H1 (cell line): ENCODE data around the gene EPB42. TPM values are rescaled to one million over a fixed set of nuclear protein-coding genes. Genes with fewer than 3 reads are reported as not detected.

Source experiments
- CTCF ChIA-PET: fragments of 300-600 bp; sonication (Branson Sonifier 250); formaldehyde crosslinking; loops from one replicate; lab custom pipeline; 2021; ENCODE audit not compliant: partially characterized antibody; lab: Charles Lee
- POLR2A ChIA-PET: fragments of 300-600 bp; sonication (Branson Sonifier 250); formaldehyde crosslinking; loops from one replicate; lab custom pipeline; 2021; ENCODE audit warnings: inconsistent platforms; ENCODE audit not compliant: partially characterized antibody; lab: Charles Lee
- DNase-seq, 2 experiments: peaks; one replicate each; pipeline versions ENCODE4 v3.0.0 to v3.0.0-alpha.2; 2010 to 2022; ENCODE audit warnings: low spot score in 2 of 2, low read depth in 1 of 2, mixed read lengths in 1 of 2
- FAIRE-seq: peaks from 2 replicates; lab custom pipeline; 2011; peaks lifted over from hg19 to GRCh38; lab: Jason Lieb, UNC
- H2AFZ ChIP-seq: 2 replicates; pipeline ENCODE4 v1.8.1; 2012; ENCODE audit warnings: low read length, inconsistent platforms
- H2AK5ac ChIP-seq: 2 replicates; pipeline ENCODE4 v1.6.1; 2013; ENCODE audit warnings: low read depth, low read length
- H2BK120ac ChIP-seq: replicated peaks from 2 replicates; pipeline ENCODE3; 2013; ENCODE audit warnings: low read depth, low read length, inconsistent platforms
- H2BK12ac ChIP-seq: 2 replicates; pipeline ENCODE4 v1.6.1; 2013; ENCODE audit warnings: low read depth, low read length
- H2BK15ac ChIP-seq: 2 replicates; pipeline ENCODE4 v1.6.1; 2013; ENCODE audit warnings: low read length
- H2BK20ac ChIP-seq: 2 replicates; pipeline ENCODE4 v1.6.1; 2013; ENCODE audit warnings: low read length
- H2BK5ac ChIP-seq: 2 replicates; pipeline ENCODE4 v1.6.1; 2013; ENCODE audit warnings: low read depth, low read length
- H3K14ac ChIP-seq: 2 replicates; pipeline ENCODE4 v1.6.1; 2013; ENCODE audit warnings: inconsistent platforms; ENCODE audit not compliant: insufficient read length
- H3K18ac ChIP-seq: 2 replicates; pipeline ENCODE4 v1.6.1; 2013; ENCODE audit warnings: low read length; ENCODE audit errors: extremely low read depth
- H3K23ac ChIP-seq: 2 replicates; pipeline ENCODE4 v1.6.1; 2013; ENCODE audit warnings: inconsistent platforms; ENCODE audit not compliant: insufficient read length
- H3K23me2 ChIP-seq: 2 replicates; pipeline ENCODE4 v1.6.1; 2013; ENCODE audit warnings: low read depth, low read length
- H3K27ac ChIP-seq: 2 replicates; pipeline ENCODE4 v1.6.1; 2011; ENCODE audit warnings: low read depth, low read length, inconsistent platforms
- H3K27me3 ChIP-seq, 4 experiments: replicated peaks in 1 of 4; 1 replicate in 1 of 4; 2 replicates in 3 of 4; pipeline versions ENCODE4 v1.6.1 to v1.8.1; 2011 to 2013; ENCODE audit warnings: low read length in 3 of 4, mild to moderate bottlenecking in 3 of 4, inconsistent platforms in 2 of 4, mixed read lengths in 2 of 4, moderate library complexity in 1 of 4; ENCODE audit not compliant: control insufficient read depth in 3 of 4, insufficient read depth in 3 of 4; ENCODE audit errors: extremely low read depth in 1 of 4
- H3K36me3 ChIP-seq, 4 experiments: 2 replicates each; pipeline versions ENCODE4 v1.6.1 to v1.8.1; 2011 to 2013; ENCODE audit warnings: mild to moderate bottlenecking in 4 of 4, low read length in 3 of 4, moderate library complexity in 2 of 4, control low read depth in 1 of 4, inconsistent platforms in 1 of 4; ENCODE audit not compliant: insufficient read depth in 4 of 4, control insufficient read depth in 2 of 4
- H3K4ac ChIP-seq: replicated peaks from 2 replicates; pipeline ENCODE3; 2013; ENCODE audit warnings: low read length, low read depth, mixed read lengths, inconsistent platforms; ENCODE audit not compliant: insufficient read length
- H3K4me1 ChIP-seq, 4 experiments: replicated peaks in 1 of 4; 1 replicate in 1 of 4; 2 replicates in 3 of 4; pipeline versions ENCODE4 v1.6.1 to v1.8.1; 2011 to 2013; ENCODE audit warnings: low read length in 3 of 4, inconsistent platforms in 2 of 4, mixed read lengths in 1 of 4; ENCODE audit not compliant: insufficient read depth in 4 of 4, control insufficient read depth in 3 of 4
- H3K4me2 ChIP-seq, 2 experiments: 2 replicates each; pipeline versions ENCODE4 v1.6.1 to v1.8.1; 2011 to 2013; ENCODE audit warnings: low read depth in 2 of 2, low read length in 2 of 2, control low read depth in 1 of 2, inconsistent platforms in 1 of 2, mild to moderate bottlenecking in 1 of 2; ENCODE audit not compliant: insufficient read depth in 1 of 2
- H3K4me3 ChIP-seq, 4 experiments: fragments of 200-600, 300-600 bp in 1 of 4; sonication (generic), shearing (Covaris generic), sonication (Bioruptor Twin) in 1 of 4; 2 replicates each; pipeline versions ENCODE4 v1.5.1 to v1.8.1; 2011 to 2016; ENCODE audit warnings: low read length in 4 of 4, low read depth in 3 of 4, control low read depth in 2 of 4, inconsistent platforms in 2 of 4, mild to moderate bottlenecking in 2 of 4, mixed read lengths in 1 of 4, moderate library complexity in 1 of 4; ENCODE audit not compliant: insufficient read depth in 2 of 4; ENCODE audit errors: extremely low read depth in 1 of 4
- H3K56ac ChIP-seq: replicated peaks from 2 replicates; pipeline ENCODE3; 2013; ENCODE audit warnings: low read depth, mild to moderate bottlenecking, mixed read lengths, low read length, inconsistent platforms; ENCODE audit not compliant: insufficient read length
- H3K79me1 ChIP-seq: 2 replicates; pipeline ENCODE4 v1.6.1; 2013; ENCODE audit warnings: low read depth, low read length, control low read depth
- H3K79me2 ChIP-seq, 2 experiments: 2 replicates each; pipeline versions ENCODE4 v1.6.1 to v1.8.1; 2012 to 2013; ENCODE audit warnings: low read length in 2 of 2, mild to moderate bottlenecking in 2 of 2, inconsistent platforms in 1 of 2; ENCODE audit not compliant: insufficient read depth in 2 of 2, control insufficient read depth in 1 of 2
- H3K9ac ChIP-seq, 4 experiments: replicated peaks in 1 of 4; 1 replicate in 1 of 4; 2 replicates in 3 of 4; pipeline versions ENCODE4 v1.6.1 to v1.8.1; 2011 to 2013; ENCODE audit warnings: low read depth in 3 of 4, low read length in 3 of 4, control low read depth in 2 of 4, mild to moderate bottlenecking in 2 of 4, moderate library complexity in 2 of 4, inconsistent platforms in 1 of 4; ENCODE audit errors: extremely low read depth in 1 of 4
- H3K9me3 ChIP-seq, 2 experiments: 2 replicates each; pipeline versions ENCODE4 v1.6.1 to v1.8.1; 2012 to 2013; ENCODE audit warnings: mild to moderate bottlenecking in 2 of 2, moderate library complexity in 2 of 2, control low read depth in 1 of 2, inconsistent platforms in 1 of 2, low read depth in 1 of 2, low read length in 1 of 2, mixed read lengths in 1 of 2; ENCODE audit not compliant: insufficient read depth in 2 of 2
- H4K20me1 ChIP-seq, 2 experiments: replicated peaks in 1 of 2; 2 replicates each; pipeline versions ENCODE3 to v1.8.1; 2011 to 2013; ENCODE audit warnings: inconsistent platforms in 2 of 2, low read length in 2 of 2, mild to moderate bottlenecking in 1 of 2; ENCODE audit not compliant: insufficient read depth in 2 of 2, control insufficient read depth in 1 of 2
- H4K5ac ChIP-seq: 2 replicates; pipeline ENCODE4 v1.6.1; 2013; ENCODE audit warnings: low read length, low read depth, mixed read lengths, inconsistent platforms; ENCODE audit not compliant: insufficient read length
- H4K8ac ChIP-seq: 2 replicates; pipeline ENCODE4 v1.8.0; 2013; ENCODE audit warnings: mild to moderate bottlenecking, moderate library complexity, low read length, inconsistent platforms; ENCODE audit not compliant: insufficient read depth; ENCODE audit errors: extremely low read depth
- H4K91ac ChIP-seq: replicated peaks from 2 replicates; pipeline ENCODE3; 2013; ENCODE audit warnings: low read length, mixed read lengths, inconsistent platforms; ENCODE audit not compliant: insufficient read length
- BACH1 ChIP-seq: IDR thresholded peaks from 2 replicates; pipeline ENCODE4 v1.6.1; 2012; ENCODE audit warnings: low read length, improper control_type of control experiment
- FOSL1 ChIP-seq: IDR thresholded peaks from 2 replicates; pipeline ENCODE4 v1.6.1; 2011; ENCODE audit warnings: mild to moderate bottlenecking, low read depth, low read length, moderate library complexity; ENCODE audit not compliant: insufficient read depth
- RNF2 ChIP-seq: fragments of 200-900, 300-1000 bp; sonication (generic); IDR thresholded peaks from 2 replicates; pipeline ENCODE4 v1.7.1; 2016; ENCODE audit warnings: borderline replicate concordance, low read depth, mild to moderate bottlenecking, antibody characterized with exemption, low read length; ENCODE audit not compliant: poor library complexity, severe bottlenecking; ENCODE audit errors: missing control alignments
- SIRT6 ChIP-seq: IDR thresholded peaks from one replicate; pipeline ENCODE4 v1.7.1; 2012; ENCODE audit warnings: low read length, inconsistent platforms
- WGBS, 2 experiments: shearing (Covaris generic) in 1 of 2; methylation state at CpG; one replicate each; pipeline versions ENCODE4 v1.1.6 to v1.1.7; 2013 to 2015; ENCODE audit warnings: low lambda C conversion rate in 2 of 2, mixed read lengths in 2 of 2, inconsistent platforms in 1 of 2, low coverage in 1 of 2, missing lambda C conversion rate in 1 of 2; ENCODE audit not compliant: insufficient replicate concordance in 2 of 2, insufficient coverage in 1 of 2, insufficient read length in 1 of 2; ENCODE audit errors: extremely low coverage in 1 of 2, missing lambda C conversion rate in 1 of 2; 5-methylcytosine and 5-hydroxymethylcytosine counted together
- polyA plus RNA-seq, 7 experiments: library from polyadenylated mRNA; depleted of rRNA in 3 of 7; stranded (reverse) in 5 of 7; unstranded in 2 of 7; fragments of >200 nt in 5 of 7; fragments of 200-250 nt in 2 of 7; gene quantifications; 1 replicate in 5 of 7; 2 replicates in 1 of 7; 4 replicates in 1 of 7; pipeline versions ENCODE4 v1.2.1 to v1.2.3, GENCODE V29; 2011 to 2013; ENCODE audit warnings: missing spikeins in 2 of 7, mixed read lengths in 2 of 7
- total RNA-seq: library from RNA; stranded (reverse); fragmentation: NEBNext Ultra II Directional; extraction: Animal tissue kit (Norgen Biotek cat#: 25700); gene quantifications from 2 replicates; pipeline ENCODE4 v1.2.1, GENCODE V29; 2021

EPB42 gene
- total and polyA plus RNA-seq, 2 of the 8 experiments (the other 6 are each of a cell fraction or from before 2014, with no cell fraction given) = not detected

DNA sequence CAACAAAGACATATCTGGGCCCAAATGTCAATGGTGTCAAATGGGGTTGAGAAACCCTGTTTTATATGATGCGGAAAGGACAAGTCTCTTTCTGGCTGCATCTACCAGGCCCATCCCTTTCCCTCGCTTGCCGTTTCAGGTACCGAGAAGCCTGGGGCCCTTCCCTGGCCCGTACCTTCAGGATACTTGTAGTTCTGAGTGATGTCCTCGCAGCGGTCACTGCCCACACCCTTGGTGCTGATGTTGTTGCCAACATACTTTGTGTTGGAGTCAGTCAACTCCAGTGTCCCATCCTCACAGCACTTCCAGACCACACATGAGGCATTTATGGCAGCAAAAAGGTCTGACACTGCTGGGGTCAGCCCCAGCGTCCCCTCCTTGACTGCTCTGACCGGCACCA is 13.8 kb downstream of the EPB42 start:
- FAIRE-seq = no peak

More for the DNA sequence above, 13.8 kb downstream of the EPB42 start:
- no peaks in the 10 kb centered on the region for H3K79me2 ChIP-seq
- no peak overlapping the region for H4K91ac ChIP-seq
- H3K27ac ChIP-seq = no peak overlapping the region
- H3K4me3 ChIP-seq = no peak overlapping the region
- no peak overlapping the region for H2AK5ac ChIP-seq
- H3K4me2 ChIP-seq = no peak overlapping the region
- no peak overlapping the region for H3K14ac ChIP-seq
- H3K79me1 ChIP-seq = no peaks in the 10 kb centered on the region
- no peak for DNase-seq
- no peak overlapping the region for H3K4ac ChIP-seq
- TF ChIP-seq RNF2 (no peak), BACH1 (no peak), FOSL1 (no peak), SIRT6 (no peak)
- TF ChIP-seq, all 59 proteins: peak for 0
- H2BK5ac ChIP-seq = no peak overlapping the region
- no peaks in the 10 kb centered on the region for H3K9me3 ChIP-seq
- no peak overlapping the region for H3K9ac ChIP-seq
- no peaks in the 10 kb centered on the region for H4K20me1 ChIP-seq
- H3K4me1 ChIP-seq = peaks cover 0 to 3% (median 0%) of the 10 kb centered on the region in 4 experiments; a peak in 1 of 7 replicates
- WGBS, 2 experiments = 91% methylated on average over 7 of the region's 9 CpGs; no CpG with 5 or more reads in 1 of the 2 experiments
- no peaks in the 10 kb centered on the region for H3K23me2 ChIP-seq
- H2BK120ac ChIP-seq = no peak overlapping the region
- no peak overlapping the region for H3K23ac ChIP-seq
- POLR2A ChIA-PET = no interaction called here
- CTCF ChIA-PET = interaction anchor here (1.1 to 9.6 kb wide), 6 partner anchors 11 to 78 kb away, joined by 3 to 109 read pairs (median 21); partner anchors contain the start of gene TGM5
- no peak overlapping the region for H2AFZ ChIP-seq
- H2BK15ac ChIP-seq = no peak overlapping the region
- no peak overlapping the region for H3K18ac ChIP-seq
- no peak overlapping the region for H4K5ac ChIP-seq
- H3K36me3 ChIP-seq = no peaks in the 10 kb centered on the region
- no peak overlapping the region for H2BK20ac ChIP-seq
- H3K27me3 ChIP-seq = no peaks in the 10 kb centered on the region
- H4K8ac ChIP-seq = no peak overlapping the region
- no peak overlapping the region for H3K56ac ChIP-seq
- H2BK12ac ChIP-seq = no peak overlapping the region
